Endothelial cell of umbilical vein (primary cell): ENCODE data around the gene GALNT9. TPM values are rescaled to one million over a fixed set of nuclear protein-coding genes. Genes with fewer than 3 reads are reported as not detected.

Experiments
- BruUV-seq: library from RNA; stranded (reverse); fragments of 400-500 nt; replicated peaks from 2 replicates; lab custom pipeline; 2021; lab: Mats Ljungman, UMichigan
- CTCF ChIA-PET: fragments of 300-600, 350-600 bp; sonication (Branson Sonifier 250); formaldehyde crosslinking; loops from one replicate; lab custom pipeline; 2021; ENCODE audit warnings: antibody characterized with exemption, inconsistent platforms; lab: Charles Lee
- POLR2A ChIA-PET: fragments of 300-600, 350-600 bp; sonication (Branson Sonifier 250); formaldehyde crosslinking; loops from one replicate; lab custom pipeline; 2021; ENCODE audit warnings: antibody characterized with exemption, inconsistent platforms; lab: Charles Lee
- DNase-seq: peaks from one replicate; pipeline ENCODE4 v3.0.0-alpha.2; 2011; ENCODE audit warnings: low read depth, low spot score
- FAIRE-seq: peaks from 2 replicates; lab custom pipeline; 2011; peaks lifted over from hg19 to GRCh38; lab: Jason Lieb, UNC
- H2AFZ ChIP-seq: 2 replicates; pipeline ENCODE4 v1.6.0; 2012; ENCODE audit warnings: low read depth, low read length, control low read depth, inconsistent platforms
- H3K27ac ChIP-seq: 2 replicates; pipeline ENCODE4 v1.5.1; 2011; ENCODE audit warnings: low read depth, mild to moderate bottlenecking, control low read depth, low read length, moderate library complexity; ENCODE audit not compliant: insufficient read depth
- H3K27me3 ChIP-seq, 2 experiments: 2 replicates each; pipeline versions ENCODE4 v1.6.0 to v1.6.1; 2011; ENCODE audit warnings: low read length in 2 of 2, mixed read lengths in 1 of 2; ENCODE audit not compliant: control insufficient read depth in 2 of 2, insufficient read depth in 2 of 2
- H3K36me3 ChIP-seq, 2 experiments: 2 replicates in 1 of 2; 3 replicates in 1 of 2; pipeline ENCODE4 v1.5.1; 2011; ENCODE audit warnings: low read length in 2 of 2, mild to moderate bottlenecking in 1 of 2, moderate library complexity in 1 of 2; ENCODE audit not compliant: control insufficient read depth in 2 of 2, insufficient read depth in 2 of 2; ENCODE audit errors: extremely low read depth in 1 of 2
- H3K4me1 ChIP-seq: 3 replicates; pipeline ENCODE4 v1.5.1; 2011; ENCODE audit warnings: mild to moderate bottlenecking, low read length; ENCODE audit not compliant: control insufficient read depth, insufficient read depth; ENCODE audit errors: extremely low read depth
- H3K4me2 ChIP-seq: 2 replicates; pipeline ENCODE4 v1.6.1; 2011; ENCODE audit warnings: low read length, control low read depth, mixed read lengths; ENCODE audit not compliant: insufficient read depth
- H3K4me3 ChIP-seq, 3 experiments: fragments of 200-600 bp in 1 of 3; sonication (generic), shearing (Covaris generic) in 1 of 3; replicated peaks in 1 of 3; 2 replicates each; pipeline ENCODE4 v1.5.1; 2011 to 2016; ENCODE audit warnings: control low read depth in 3 of 3, low read length in 3 of 3, mild to moderate bottlenecking in 2 of 3, inconsistent platforms in 1 of 3, low read depth in 1 of 3, moderate library complexity in 1 of 3; ENCODE audit not compliant: insufficient read depth in 1 of 3
- H3K79me2 ChIP-seq: 2 replicates; pipeline ENCODE4 v1.6.0; 2012; ENCODE audit warnings: low read length, inconsistent platforms; ENCODE audit not compliant: control insufficient read depth, insufficient read depth
- H3K9ac ChIP-seq: replicated peaks from 2 replicates; pipeline ENCODE3; 2011; ENCODE audit warnings: low read length, control low read depth; ENCODE audit not compliant: insufficient read depth; ENCODE audit errors: extremely low read depth
- H3K9me1 ChIP-seq: replicated peaks from 3 replicates; pipeline ENCODE4 v1.6.0; 2011; ENCODE audit warnings: mild to moderate bottlenecking, low read length; ENCODE audit not compliant: control insufficient read depth, insufficient read depth; ENCODE audit errors: extremely low read depth
- H3K9me3 ChIP-seq: replicated peaks from 2 replicates; pipeline ENCODE4 v1.5.1; 2012; ENCODE audit warnings: low read length, inconsistent platforms; ENCODE audit not compliant: control insufficient read depth, insufficient read depth
- H4K20me1 ChIP-seq: replicated peaks from 2 replicates; pipeline ENCODE3; 2011; ENCODE audit warnings: mild to moderate bottlenecking, low read length; ENCODE audit not compliant: control insufficient read depth, insufficient read depth; ENCODE audit errors: extremely low read depth
- CTCF ChIP-seq, 2 donors: IDR thresholded peaks; 1 replicate in 1 of 2; 2 replicates in 1 of 2; pipeline ENCODE4 v1.5.1; 2011; ENCODE audit warnings: low read length in 2 of 2, mild to moderate bottlenecking in 2 of 2, moderate library complexity in 2 of 2, control low read depth in 1 of 2, inconsistent platforms in 1 of 2, low read depth in 1 of 2; ENCODE audit not compliant: insufficient read depth in 1 of 2; ENCODE audit errors: extremely low read depth in 1 of 2
- EZH2 ChIP-seq: IDR thresholded peaks from 2 replicates; pipeline ENCODE4 v1.6.1; 2012; ENCODE audit warnings: borderline replicate concordance, low read depth, mild to moderate bottlenecking, moderate library complexity, low read length, inconsistent platforms; ENCODE audit not compliant: severe bottlenecking
- FOS ChIP-seq: IDR thresholded peaks from 2 replicates; pipeline ENCODE4 v1.6.1; 2011; ENCODE audit warnings: mild to moderate bottlenecking, low read length, moderate library complexity, borderline replicate concordance; ENCODE audit not compliant: insufficient read depth
- GATA2 ChIP-seq: IDR thresholded peaks from 2 replicates; pipeline ENCODE4 v1.7.0; 2011; ENCODE audit warnings: low read depth, mild to moderate bottlenecking, moderate library complexity, mixed read lengths, low read length; ENCODE audit not compliant: insufficient read length, insufficient read depth
- JUN ChIP-seq: IDR thresholded peaks from 2 replicates; pipeline ENCODE4 v1.6.1; 2011; ENCODE audit warnings: borderline replicate concordance, low read depth; ENCODE audit not compliant: insufficient read length, insufficient read depth
- MAX ChIP-seq: IDR thresholded peaks from 2 replicates; pipeline ENCODE4 v1.6.1; 2011; ENCODE audit not compliant: insufficient read depth, insufficient read length
- MYC ChIP-seq: IDR thresholded peaks from one replicate; pipeline ENCODE4 v1.6.1; 2011; ENCODE audit warnings: mild to moderate bottlenecking, low read depth, low read length
- POLR2A ChIP-seq: IDR thresholded peaks from 2 replicates; pipeline ENCODE4 v1.6.1; 2012; ENCODE audit warnings: low read depth, mild to moderate bottlenecking, control low read depth, low read length
- POLR2AphosphoS5 ChIP-seq: IDR thresholded peaks from 2 replicates; pipeline ENCODE4 v1.6.1; 2012; ENCODE audit warnings: low read depth, mild to moderate bottlenecking, control low read depth, low read length, moderate library complexity; ENCODE audit not compliant: insufficient read depth
- dilution Hi-C: fragments of 300-500 bp; cut with MboI; formaldehyde crosslinking; loops from one replicate; pipeline ENCODE4 v1.15.0; 2019; ENCODE audit warnings: low sequenced_read_pairs; ENCODE audit not compliant: extremely low pct_ligation_motif_present
- intact Hi-C: fragments of 100-400 bp; cut with micrococcal nuclease; formaldehyde crosslinking; loops from one replicate; pipeline ENCODE4 v1.10.0; 2022
- polyA plus RNA-seq, 4 experiments: library from polyadenylated mRNA; depleted of rRNA in 3 of 4; stranded (reverse) in 3 of 4; unstranded in 1 of 4; fragments of >200 nt; gene quantifications; 2 replicates each; pipeline versions ENCODE4 v1.2.1 to v1.2.3, GENCODE V29; 2011 to 2012; ENCODE audit warnings: missing spikeins in 1 of 4
- total RNA-seq: library from RNA; stranded (reverse); gene quantifications from 2 replicates; pipeline ENCODE4 v1.2.3, GENCODE V29; 2021

GALNT9 gene
- total and polyA plus RNA-seq, 2 donors (not counting 3 experiments of a cell fraction or from before 2014, with no cell fraction given) = 0.14 to 0.73 TPM

- H3K9me3 ChIP-seq = no peaks in the 10 kb centered on the region
- no peaks in the 10 kb centered on the region for H3K9me1 ChIP-seq
- CTCF ChIA-PET = no interaction called here
- no peak overlapping the region for H3K4me3 ChIP-seq
- DNase-seq = no peak
- H3K27me3 ChIP-seq = no peaks in the 10 kb centered on the region
- no peak overlapping the region for H3K27ac ChIP-seq
- intact Hi-C loops = no loop called here
- no peak for FAIRE-seq
- TF ChIP-seq FOS = no peak
- TF ChIP-seq GATA2 = no peak
- TF ChIP-seq POLR2AphosphoS5 = no peak
- no peak for TF ChIP-seq JUN
- TF ChIP-seq MAX = no peak
- no peak for TF ChIP-seq POLR2A
- no peak for TF ChIP-seq MYC
- TF ChIP-seq CTCF (IDR thresholded peaks at IDR 0.05; ENCODE audit: extremely low read depth in 1 of 2, insufficient read depth in 1 of 2, low read depth in 1 of 2, low read length in 2 of 2) = no peak
- no peak for TF ChIP-seq EZH2
- no peak overlapping the region for H2AFZ ChIP-seq
- dilution Hi-C loops = no loop called here
- H3K4me1 ChIP-seq = no peaks in the 10 kb centered on the region
- H3K9ac ChIP-seq = no peak overlapping the region
- BruUV-seq = no TSS peak
- H4K20me1 ChIP-seq = no peaks in the 10 kb centered on the region
- POLR2A ChIA-PET = no interaction called here
- no peak overlapping the region for H3K4me2 ChIP-seq
- no peaks in the 10 kb centered on the region for H3K36me3 ChIP-seq
- no peaks in the 10 kb centered on the region for H3K79me2 ChIP-seq
Observed at GRCh38 chr12:132354211-132354981, 25.0 kb upstream of the GALNT9 start.
